DND-41 (cell line): ENCODE data around the gene TGM2.

Experiments used
- ATAC-seq: fragments of 200-7000 bp; cut with Tn5 transposase; 3 replicates; pipeline ENCODE4 v1.9.1; 2021; ENCODE audit warnings: low read depth; ENCODE audit not compliant: insufficient read depth
- DNase-seq: peaks from one replicate; pipeline ENCODE4 v3.0.0-alpha.2; 2020
- H2AFZ ChIP-seq: 2 replicates; pipeline ENCODE4 v1.6.0; 2012; ENCODE audit warnings: low read depth, low read length
- H3K27ac ChIP-seq: 2 replicates; pipeline ENCODE4 v1.5.1; 2012; ENCODE audit warnings: low read length, inconsistent platforms
- H3K27me3 ChIP-seq: fragments of 200-600 bp; sonication (generic); 2 replicates; pipeline ENCODE4 v1.6.0; 2012; ENCODE audit warnings: low read length, mild to moderate bottlenecking, inconsistent platforms; ENCODE audit not compliant: insufficient read depth, poor library complexity
- H3K36me3 ChIP-seq: 2 replicates; pipeline ENCODE4 v1.5.1; 2012; ENCODE audit warnings: low read length, inconsistent platforms; ENCODE audit not compliant: insufficient read depth
- H3K4me1 ChIP-seq: 2 replicates; pipeline ENCODE4 v1.5.1; 2012; ENCODE audit warnings: mild to moderate bottlenecking, low read length; ENCODE audit not compliant: insufficient read depth
- H3K4me2 ChIP-seq: 2 replicates; pipeline ENCODE4 v1.6.0; 2012; ENCODE audit warnings: mild to moderate bottlenecking, moderate library complexity, low read length, inconsistent platforms; ENCODE audit not compliant: insufficient read depth
- H3K4me3 ChIP-seq, 2 experiments: fragments of 200-600 bp in 1 of 2; shearing (Covaris generic) in 1 of 2; 2 replicates each; pipeline ENCODE4 v1.5.1; 2012 to 2016; ENCODE audit warnings: inconsistent platforms in 2 of 2, low read length in 2 of 2, mild to moderate bottlenecking in 2 of 2, low read depth in 1 of 2, moderate library complexity in 1 of 2
- H3K79me2 ChIP-seq: 2 replicates; pipeline ENCODE4 v1.6.0; 2012; ENCODE audit warnings: low read length, inconsistent platforms; ENCODE audit not compliant: insufficient read depth
- H3K9ac ChIP-seq: 2 replicates; pipeline ENCODE4 v1.6.0; 2012; ENCODE audit warnings: low read depth, mild to moderate bottlenecking, inconsistent platforms, low read length, moderate library complexity
- H3K9me3 ChIP-seq: 2 replicates; pipeline ENCODE4 v1.5.1; 2012; ENCODE audit warnings: low read length, moderate library complexity, mild to moderate bottlenecking, inconsistent platforms; ENCODE audit not compliant: insufficient read depth, severe bottlenecking
- H4K20me1 ChIP-seq: 2 replicates; pipeline ENCODE4 v1.6.0; 2012; ENCODE audit warnings: low read length; ENCODE audit not compliant: insufficient read depth
- CTCF ChIP-seq: IDR thresholded peaks from 2 replicates; pipeline ENCODE4 v1.5.1; 2012; ENCODE audit warnings: borderline replicate concordance, low read length, moderate library complexity, mild to moderate bottlenecking; ENCODE audit not compliant: poor library complexity, severe bottlenecking; ENCODE audit errors: extremely low read depth
- EZH2 ChIP-seq: IDR thresholded peaks from 3 replicates; pipeline ENCODE4 v1.6.1; 2012; ENCODE audit warnings: borderline replicate concordance, low read depth, mild to moderate bottlenecking, moderate library complexity, low read length, inconsistent platforms; ENCODE audit not compliant: severe bottlenecking

Gene TGM2

GRCh38 chr20:38167851-38168760, 3.0 kb upstream of the TGM2 start:
- Histone ChIP-seq H3K4me2 (no peak overlapping the region), H3K9ac (no peak overlapping the region), H3K79me2 (no peaks in the 10 kb centered on the region), H2AFZ (no peak overlapping the region), H3K27ac (no peak overlapping the region), H3K9me3 (no peaks in the 10 kb centered on the region), H4K20me1 (peaks cover 2% of the 10 kb centered on the region; the same call in 1 of the 2 replicates), H3K4me1 (no peaks in the 10 kb centered on the region), H3K36me3 (no peaks in the 10 kb centered on the region), H3K4me3 (no peak overlapping the region), H3K27me3 (peaks cover 14% of the 10 kb centered on the region)
- no peak; the same call in 2 of the 3 replicates for ATAC-seq
- no peak for DNase-seq
- TF ChIP-seq EZH2 (no peak), CTCF (no peak)

- no peak for TF ChIP-seq CTCF
- no peak for TF ChIP-seq EZH2
- H3K9ac ChIP-seq, result no peak overlapping the region
- H3K27ac ChIP-seq, result no peak overlapping the region
- no peaks in the 10 kb centered on the region for H3K36me3 ChIP-seq
- no peak overlapping the region for H2AFZ ChIP-seq
- H3K4me1 ChIP-seq, result no peaks in the 10 kb centered on the region
- no peak overlapping the region for H3K4me3 ChIP-seq
- H4K20me1 ChIP-seq, result peaks cover 2% of the 10 kb centered on the region; the same call in 1 of the 2 replicates
- no peaks in the 10 kb centered on the region for H3K79me2 ChIP-seq
- ATAC-seq (no peak), DNase-seq (no peak)
- no peak overlapping the region for H3K4me2 ChIP-seq
- no peaks in the 10 kb centered on the region for H3K9me3 ChIP-seq
- H3K27me3 ChIP-seq, result peaks cover 12% of the 10 kb centered on the region
Measured at GRCh38 chr20:38167328-38167850, 2.3 kb upstream of the TGM2 start.

- H3K4me2 ChIP-seq, result no peak overlapping the region
- peaks cover 12% of the 10 kb centered on the region for H3K27me3 ChIP-seq
- H3K4me3 ChIP-seq, result no peak overlapping the region
- H2AFZ ChIP-seq, result no peak overlapping the region
- H4K20me1 ChIP-seq, result peaks cover 2% of the 10 kb centered on the region; the same call in 1 of the 2 replicates
- ATAC-seq (no peak), DNase-seq (no peak)
- H3K9me3 ChIP-seq, result no peaks in the 10 kb centered on the region
- no peaks in the 10 kb centered on the region for H3K4me1 ChIP-seq
- no peaks in the 10 kb centered on the region for H3K36me3 ChIP-seq
- TF ChIP-seq CTCF, result no peak
- no peak for TF ChIP-seq EZH2
- H3K27ac ChIP-seq, result no peak overlapping the region
- no peaks in the 10 kb centered on the region for H3K79me2 ChIP-seq
- no peak overlapping the region for H3K9ac ChIP-seq
Measured at GRCh38 chr20:38166703-38167233, 1.7 kb upstream of the TGM2 start.
